ENCODE data around the gene CCNYL1.
A peak's percentile ranks its signal among the peaks of the same experiment; 100 is the strongest.

CCNYL1 gene

GRCh38 chr2:207771421-207771820 lies 60.0 kb downstream of the CCNYL1 start:
- ATAC-seq, result no peak

GRCh38 chr2:207772081-207772843 lies 60.8 kb downstream of the CCNYL1 start:
- ATAC-seq, result no peak
- TF ChIP-seq TSHZ2 (CRISPR knock-in tag; IDR thresholded peaks at IDR 0.05), result no peak
- TF ChIP-seq SNAI2 (CRISPR knock-in tag; IDR thresholded peaks at IDR 0.05), result no peak
- no peak for TF ChIP-seq POU6F1 (CRISPR knock-in tag; IDR thresholded peaks at IDR 0.05; ENCODE audit: borderline replicate concordance, low read depth)
- peak; percentile 51; the same call in 1 of the 2 replicates for TF ChIP-seq PATZ1 (CRISPR knock-in tag; IDR thresholded peaks at IDR 0.05; ENCODE audit: borderline replicate concordance)
- 0 out of 2 replicates have a peak, but pooled peaks have one; percentile 67 for TF ChIP-seq OSR1 (CRISPR knock-in tag; IDR thresholded peaks at IDR 0.05)
- no peak for TF ChIP-seq ZNF565 (CRISPR knock-in tag; conservative IDR thresholded peaks at IDR 0.05; ENCODE audit: low read depth)
- TF ChIP-seq ISL1 (CRISPR knock-in tag; IDR thresholded peaks at IDR 0.05), result 0 out of 2 replicates have a peak, but pooled peaks have one; percentile 10
- TF ChIP-seq RARB (CRISPR knock-in tag; IDR thresholded peaks at IDR 0.05), result no peak

More at GRCh38 chr2:207771421-207771820, 60.0 kb downstream of the CCNYL1 start:
- TF ChIP-seq SNAI2 (CRISPR knock-in tag; IDR thresholded peaks at IDR 0.05) (no peak), TOX (CRISPR knock-in tag; IDR thresholded peaks at IDR 0.05; ENCODE audit: borderline replicate concordance) (no peak), CREB5 (CRISPR knock-in tag; IDR thresholded peaks at IDR 0.05; ENCODE audit: low read depth) (no peak), ZFP30 (CRISPR knock-in tag; IDR thresholded peaks at IDR 0.05) (no peak), ISL1 (CRISPR knock-in tag; IDR thresholded peaks at IDR 0.05) (no peak), CSRNP3 (CRISPR knock-in tag; IDR thresholded peaks at IDR 0.05) (no peak), TCF4 (CRISPR knock-in tag; IDR thresholded peaks at IDR 0.05; ENCODE audit: borderline replicate concordance) (no peak), BACH2 (CRISPR knock-in tag; IDR thresholded peaks at IDR 0.05; ENCODE audit: borderline replicate concordance) (no peak), POU6F1 (CRISPR knock-in tag; IDR thresholded peaks at IDR 0.05; ENCODE audit: borderline replicate concordance, low read depth) (no peak), ZNF565 (CRISPR knock-in tag; conservative IDR thresholded peaks at IDR 0.05; ENCODE audit: low read depth) (no peak), ESRRG (CRISPR knock-in tag; IDR thresholded peaks at IDR 0.05) (no peak)

GRCh38 chr2:207772844-207773205 lies 61.4 kb downstream of the CCNYL1 start:
- ATAC-seq, result no peak
- TF ChIP-seq TSHZ2 (CRISPR knock-in tag; IDR thresholded peaks at IDR 0.05) (no peak), PPARA (CRISPR knock-in tag; IDR thresholded peaks at IDR 0.05; ENCODE audit: borderline replicate concordance) (no peak), TCF4 (CRISPR knock-in tag; IDR thresholded peaks at IDR 0.05; ENCODE audit: borderline replicate concordance) (no peak), CSDC2 (CRISPR knock-in tag; IDR thresholded peaks at IDR 0.05) (no peak), PATZ1 (CRISPR knock-in tag; IDR thresholded peaks at IDR 0.05; ENCODE audit: borderline replicate concordance) (no peak), ESRRG (CRISPR knock-in tag; IDR thresholded peaks at IDR 0.05) (no peak), CSRNP3 (CRISPR knock-in tag; IDR thresholded peaks at IDR 0.05) (no peak), OSR1 (CRISPR knock-in tag; IDR thresholded peaks at IDR 0.05) (no peak)
